ENCODE data around the gene TNFAIP8L1. TPM values are rescaled to one million over a fixed set of nuclear protein-coding genes. Genes with fewer than 3 reads are reported as not detected.

The TNFAIP8L1 gene
- total and polyA plus RNA-seq, 10 donors, result 12.5 to 39.8 (median 27.1) TPM

GRCh38 chr19:4694211-4694987, 55.1 kb downstream of the TNFAIP8L1 start:
- peaks cover 2 to 100% (median 92%) of the 10 kb centered on the region in 6 donors for H3K36me3 ChIP-seq
- no peaks in the 10 kb centered on the region for H3K27me3 ChIP-seq (replicated peaks in 1 of 7)
- peak overlapping the region in 2 of 8 donors; percentile 32 to 43 for H3K27ac ChIP-seq
- no peak for DNase-seq
- TF ChIP-seq CTCF (IDR thresholded peaks at IDR 0.05 in 8 of 11, conservative IDR thresholded peaks at IDR 0.05 in 3 of 11) (no peak), POLR2A (IDR thresholded peaks at IDR 0.05) (no peak), POLR2AphosphoS5 (IDR thresholded peaks at IDR 0.05) (peak in 1 of 3 donors; percentile 4)
- H3K4me3 ChIP-seq, result no peak overlapping the region
- peaks cover 0 to 11% (median 2%) of the 10 kb centered on the region in 6 donors for H3K4me1 ChIP-seq
- 93 to 98% (median 95%) methylated on average over 20 to 22 of the region's 22 CpGs for WGBS, 5 donors
- intact Hi-C loops (cut with DNase I; ENCODE audit: low total_unique reads), result no loop called here
- no peaks in the 10 kb centered on the region for H3K9me3 ChIP-seq

- 80 to 93% (median 86%) methylated on average over 19 of the region's 19 CpGs for WGBS, 5 donors
- no peak for DNase-seq
- intact Hi-C loops (cut with DNase I; ENCODE audit: low total_unique reads), result no loop called here
Observed at GRCh38 chr19:4695224-4695731, 56.0 kb downstream of the TNFAIP8L1 start.

GRCh38 chr19:4697304-4697703, 58.0 kb downstream of the TNFAIP8L1 start:
- no peak overlapping the region for H3K4me3 ChIP-seq
- peak in 1 of 3 donors; percentile 22 for TF ChIP-seq POLR2AphosphoS5 (IDR thresholded peaks at IDR 0.05)
- no peak for TF ChIP-seq CTCF (IDR thresholded peaks at IDR 0.05 in 8 of 11, conservative IDR thresholded peaks at IDR 0.05 in 3 of 11)
- 86 to 98% (median 98%) methylated on average over 13 to 14 of the region's 14 CpGs for WGBS, 5 donors
- H3K4me1 ChIP-seq, result peaks cover 0 to 6% (median 0%) of the 10 kb centered on the region in 6 donors
- H3K27ac ChIP-seq, result no peak overlapping the region
- DNase-seq, result no peak
- peaks cover 2 to 100% (median 98%) of the 10 kb centered on the region in 6 donors for H3K36me3 ChIP-seq
- intact Hi-C loops (cut with DNase I; ENCODE audit: low total_unique reads), result no loop called here
- H3K9me3 ChIP-seq, result no peaks in the 10 kb centered on the region
- H3K27me3 ChIP-seq (replicated peaks in 1 of 7), result no peaks in the 10 kb centered on the region

More at GRCh38 chr19:4695224-4695731, 56.0 kb downstream of the TNFAIP8L1 start:
- Histone ChIP-seq H3K27ac (peak overlapping the region in 2 of 8 donors; percentile 32 to 43), H3K9me3 (no peaks in the 10 kb centered on the region), H3K27me3 (replicated peaks in 1 of 7) (no peaks in the 10 kb centered on the region), H3K4me3 (no peak overlapping the region), H3K4me1 (peaks cover 0 to 11% (median 2%) of the 10 kb centered on the region in 6 donors), H3K36me3 (peaks cover 2 to 100% (median 92%) of the 10 kb centered on the region in 6 donors)
- TF ChIP-seq POLR2A (IDR thresholded peaks at IDR 0.05), result no peak
- no peak for TF ChIP-seq CTCF (IDR thresholded peaks at IDR 0.05 in 8 of 11, conservative IDR thresholded peaks at IDR 0.05 in 3 of 11)
- peak in 1 of 3 donors; percentile 38 for TF ChIP-seq POLR2AphosphoS5 (IDR thresholded peaks at IDR 0.05)

All from spleen (tissue), 11 donors.